Stimulated activated CD4-positive, alpha-beta T cell treated with anti-CD3 and anti-CD28 coated beads, Interleukin-15, amount 100 ng/mL, for 48 hours (primary cell): ENCODE results near the gene SMURF1.

Source experiments
- DNase-seq, 2 donors: peaks; one replicate each; pipeline ENCODE4 v3.0.0-alpha.2; 2020; ENCODE audit warnings: low read depth in 2 of 2

The SMURF1 gene

GRCh38 chr7:99141841-99142726 lies 1.8 kb downstream of the SMURF1 start:
- DNase-seq, result peak; percentile 50 to 58

- DNase-seq, result no peak
Measured at GRCh38 chr7:99141334-99141733, 2.6 kb downstream of the SMURF1 start.

- no peak for DNase-seq
Measured at GRCh38 chr7:99140813-99141212, 3.1 kb downstream of the SMURF1 start.

GRCh38 chr7:99139036-99139435 lies 4.9 kb downstream of the SMURF1 start:
- no peak for DNase-seq

DNA sequence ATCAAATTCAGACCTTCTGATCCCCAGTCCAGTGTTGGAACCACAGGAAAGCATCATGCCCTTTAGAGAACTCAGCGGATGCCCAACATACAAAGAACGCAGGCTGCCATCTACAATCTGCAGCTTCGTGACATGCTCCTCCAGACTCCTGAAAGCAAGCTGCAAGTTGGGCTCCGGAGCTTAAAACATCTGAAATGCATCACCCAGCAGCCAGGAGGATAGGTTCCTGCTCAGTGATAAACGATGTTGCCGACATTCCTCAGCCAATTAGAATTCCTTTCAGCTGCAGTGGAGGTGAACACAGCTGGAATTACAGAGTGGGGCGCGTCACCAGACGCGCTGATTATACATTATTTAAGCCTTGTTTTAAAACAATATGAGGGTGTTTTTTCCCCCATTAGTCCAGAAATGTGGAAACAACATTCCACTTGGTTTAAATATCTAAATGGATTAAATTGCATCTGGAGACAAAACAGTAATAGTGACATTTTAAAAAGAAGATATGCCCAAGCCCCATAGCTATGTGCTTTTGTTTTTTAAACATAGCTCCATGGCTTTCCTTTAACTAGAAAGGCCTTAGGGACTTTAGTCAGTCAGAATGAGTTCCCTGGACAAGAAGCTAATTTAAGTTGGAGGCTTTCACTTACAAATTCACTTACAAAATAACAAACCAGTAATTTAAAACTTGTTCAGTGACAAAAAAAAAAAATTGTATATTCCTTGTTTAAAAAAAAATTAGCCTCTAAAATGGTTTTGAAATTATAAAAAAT lies 6.3 kb downstream of the SMURF1 start:
- no peak for DNase-seq

- no peak for DNase-seq
Measured at GRCh38 chr7:99135938-99136337, 8.0 kb downstream of the SMURF1 start.

DNA sequence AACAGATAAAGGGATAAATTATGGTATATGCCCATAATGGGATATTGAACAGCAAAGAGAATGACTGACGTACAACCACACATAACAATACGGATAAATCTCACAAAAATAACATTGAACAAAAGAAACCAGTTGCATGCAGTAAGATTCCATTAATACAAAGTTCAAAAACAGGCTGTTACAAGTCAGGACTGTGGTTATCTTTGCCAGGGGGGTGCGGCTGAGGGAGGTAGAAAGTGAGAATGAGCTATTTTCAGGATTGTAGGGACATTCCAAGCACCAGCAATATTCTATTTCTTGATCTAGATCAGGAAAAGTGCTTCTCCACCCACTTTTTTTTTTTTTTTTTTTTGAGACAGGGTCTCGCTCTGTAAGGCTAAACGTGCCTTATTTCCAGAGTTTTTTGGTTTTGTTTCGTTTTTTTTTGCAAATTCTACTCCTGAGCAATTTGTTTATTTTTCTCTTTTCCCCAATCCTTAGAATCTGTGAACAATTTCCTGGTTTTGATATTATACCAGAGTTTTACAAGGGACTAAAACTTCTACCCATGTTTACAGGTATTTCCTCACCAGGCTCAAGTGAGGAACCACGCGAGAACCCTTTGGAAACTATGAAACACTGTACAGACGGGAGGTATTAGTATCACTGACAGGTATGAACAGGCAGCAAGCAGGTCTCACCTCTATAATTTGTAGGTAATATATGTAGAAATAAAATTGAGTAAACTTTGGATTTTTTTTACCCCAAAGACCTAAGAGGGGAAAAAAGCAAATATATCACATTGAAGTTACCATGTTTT lies 9.9 kb downstream of the SMURF1 start:
- DNase-seq, result no peak

DNA sequence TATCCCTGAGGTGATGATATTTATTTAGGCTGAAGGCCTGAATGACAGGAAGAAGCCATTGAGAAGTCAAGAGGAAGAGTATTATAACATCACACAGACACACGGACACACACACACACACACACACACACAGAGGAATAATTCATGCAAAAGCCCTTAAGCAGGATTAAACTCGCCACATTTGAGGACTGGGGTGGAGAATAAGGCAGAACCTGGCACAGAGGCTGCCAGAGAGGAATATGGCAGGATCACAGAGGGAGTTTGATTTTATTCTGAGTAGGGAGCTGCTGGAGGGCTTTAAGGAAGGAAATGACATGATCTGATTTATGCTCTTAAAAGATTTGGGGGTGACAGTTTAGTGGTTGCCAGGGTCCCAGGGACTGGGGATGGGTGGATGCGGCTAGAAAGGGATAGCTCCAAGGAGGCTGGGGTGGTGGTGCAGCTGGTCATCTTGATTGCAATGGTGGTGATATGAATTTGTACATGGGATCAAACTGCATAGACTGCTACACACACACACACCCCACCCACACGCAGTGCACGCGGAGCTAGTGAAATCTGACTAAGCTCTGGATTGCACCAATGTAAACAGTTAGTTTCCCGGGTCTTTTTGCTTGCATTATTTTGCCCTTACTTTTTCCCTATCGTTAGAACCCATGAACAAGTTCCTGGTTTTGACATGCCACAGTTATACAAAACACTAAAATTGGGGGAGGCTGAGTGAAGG lies 11.2 kb downstream of the SMURF1 start:
- DNase-seq, result no peak

DNA sequence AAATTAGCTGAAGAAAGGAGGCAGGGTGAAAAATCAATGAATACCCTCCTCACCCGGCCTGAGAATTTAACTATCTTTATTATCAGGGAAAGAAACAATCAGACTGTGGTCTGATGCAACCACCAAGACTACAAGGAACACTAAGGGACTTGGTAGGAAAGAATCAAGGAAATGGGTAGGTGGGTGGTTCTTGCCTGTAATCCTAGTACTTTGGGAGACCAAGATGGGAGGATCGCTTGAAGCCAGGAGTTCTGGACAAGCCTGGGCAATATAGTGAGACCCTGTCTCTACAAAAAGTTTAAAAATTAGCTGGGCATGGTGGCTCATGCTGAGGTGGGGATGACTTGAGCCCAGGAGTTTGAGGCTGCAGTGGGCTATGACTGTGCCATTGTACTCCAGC lies 12.6 kb downstream of the SMURF1 start:
- no peak for DNase-seq

- DNase-seq, result no peak
Measured at GRCh38 chr7:99129536-99129935, 14.4 kb downstream of the SMURF1 start.

GRCh38 chr7:99129001-99129400 lies 14.9 kb downstream of the SMURF1 start:
- DNase-seq, result no peak

- no peak for DNase-seq
Measured at GRCh38 chr7:99128076-99128950, 15.6 kb downstream of the SMURF1 start.

GRCh38 chr7:99127636-99128035 lies 16.3 kb downstream of the SMURF1 start:
- no peak for DNase-seq

DNA sequence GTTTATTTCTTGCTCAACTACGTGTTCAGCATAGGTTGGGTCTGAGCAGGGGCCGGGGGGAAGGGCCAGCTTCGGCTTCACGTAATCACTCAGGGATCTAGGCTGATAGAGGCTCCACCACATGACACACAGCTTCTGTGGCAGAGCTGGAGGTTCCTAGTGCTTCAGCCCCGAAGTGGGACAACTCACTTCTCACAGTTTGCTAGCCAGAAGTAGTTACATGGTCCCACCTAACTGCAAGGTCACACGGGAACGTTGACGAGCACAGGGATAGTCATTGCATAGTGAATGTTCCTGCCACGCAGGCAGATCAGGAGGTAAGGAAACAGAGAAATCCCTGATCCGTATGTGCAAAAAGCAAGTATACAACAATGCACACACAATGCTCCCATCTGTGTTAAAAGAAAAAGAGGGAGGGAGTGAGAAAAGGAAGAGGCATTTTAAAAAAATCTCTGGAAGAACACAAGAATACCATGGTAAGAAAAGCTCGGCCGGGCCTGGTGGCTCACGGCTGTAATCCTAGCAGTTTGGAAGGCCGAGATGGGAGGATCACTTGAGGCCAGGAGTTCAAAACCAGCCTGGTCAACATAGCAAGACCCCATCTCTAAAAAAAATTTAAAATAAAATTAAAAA lies 16.9 kb downstream of the SMURF1 start:
- DNase-seq, result no peak

GRCh38 chr7:99125505-99125865 lies 18.4 kb downstream of the SMURF1 start:
- no peak for DNase-seq

DNA sequence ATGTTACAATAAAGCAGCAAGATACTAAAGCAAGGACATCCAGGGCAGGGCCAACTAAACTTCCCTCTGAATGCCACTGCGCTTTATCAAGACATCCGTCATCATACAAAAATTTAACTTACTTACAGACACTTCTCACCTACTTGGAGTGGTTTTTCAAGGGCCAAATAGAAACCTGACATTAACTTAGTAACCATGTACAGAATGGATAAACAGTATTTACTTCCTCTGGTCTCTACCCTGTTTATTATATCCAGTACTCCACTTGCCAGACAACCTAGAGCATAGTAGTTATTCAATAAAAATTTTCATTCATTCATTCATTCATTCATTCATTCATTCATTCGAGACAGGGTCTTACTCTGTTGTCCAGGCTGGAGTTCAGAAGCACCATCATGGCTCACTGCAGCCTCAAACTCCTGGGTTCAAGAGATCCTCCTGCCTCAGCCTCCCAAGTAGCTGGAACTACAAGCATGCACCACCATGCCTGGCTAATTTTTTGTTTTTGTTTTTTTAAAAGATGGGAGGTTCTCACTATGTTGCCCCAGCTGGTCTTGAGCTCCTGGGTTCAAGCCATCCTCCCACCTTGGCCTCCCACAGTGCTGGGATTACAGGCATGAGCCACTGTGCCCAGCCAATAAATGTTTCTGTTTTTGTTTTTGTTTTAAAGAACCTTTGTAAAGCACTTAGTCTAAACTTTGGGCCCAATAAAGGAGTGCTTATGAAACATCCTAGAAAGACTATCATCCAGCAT lies 19.0 kb downstream of the SMURF1 start:
- DNase-seq, result no peak

- no peak for DNase-seq
Measured at GRCh38 chr7:99124236-99124635, 19.7 kb downstream of the SMURF1 start.

GRCh38 chr7:99123571-99124033 lies 20.3 kb downstream of the SMURF1 start:
- DNase-seq, result no peak

DNA sequence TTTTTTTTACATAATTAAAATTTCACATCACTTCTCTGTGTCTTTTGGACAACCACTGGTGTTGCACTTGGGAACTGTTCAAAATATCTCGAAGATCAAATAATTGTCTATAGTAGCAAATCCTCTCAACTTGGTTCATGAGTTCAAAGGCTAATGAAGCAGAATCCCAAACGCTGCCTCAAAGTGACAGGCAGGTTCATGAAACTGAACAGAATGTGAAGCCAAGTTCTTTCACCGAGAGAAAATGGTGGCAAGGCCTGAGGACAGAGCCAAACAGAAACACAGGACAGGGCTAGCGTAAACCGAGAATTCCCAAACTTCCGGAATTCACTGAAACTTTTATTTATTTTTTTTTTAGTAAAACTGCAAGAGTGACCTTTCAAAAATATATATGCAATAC lies 21.1 kb downstream of the SMURF1 start:
- no peak for DNase-seq
